ENCODE measurements around the gene ZNF445. TPM values are rescaled to one million over a fixed set of nuclear protein-coding genes. Genes with fewer than 3 reads are reported as not detected.
"Not testable (repeated sequence)": the region's sequence is repeated elsewhere in the genome, so short reads cannot be mapped to it uniquely, and the experiment has no call there.

Gene ZNF445
- total RNA-seq, 1 donor from 2014 or later = 13.4 TPM

DNA sequence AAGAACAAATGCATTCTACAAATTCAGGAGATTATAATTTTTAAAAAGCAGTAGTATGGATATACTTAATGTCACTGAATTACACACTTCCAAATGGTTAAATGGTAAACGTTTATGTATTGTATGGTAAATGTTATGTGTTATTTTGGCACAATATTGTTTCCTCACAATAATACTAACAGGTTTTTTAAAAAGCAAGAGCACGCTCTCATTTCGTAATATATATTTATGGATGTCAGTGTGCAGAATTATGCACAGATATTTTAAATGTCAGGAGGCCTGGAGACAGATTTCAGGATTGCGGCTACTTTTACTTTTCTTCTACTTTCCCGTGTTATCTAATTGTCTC, 533 bp downstream of the ZNF445 start:
- no peak for DNase-seq (ENCODE audit: low spot score)

DNA sequence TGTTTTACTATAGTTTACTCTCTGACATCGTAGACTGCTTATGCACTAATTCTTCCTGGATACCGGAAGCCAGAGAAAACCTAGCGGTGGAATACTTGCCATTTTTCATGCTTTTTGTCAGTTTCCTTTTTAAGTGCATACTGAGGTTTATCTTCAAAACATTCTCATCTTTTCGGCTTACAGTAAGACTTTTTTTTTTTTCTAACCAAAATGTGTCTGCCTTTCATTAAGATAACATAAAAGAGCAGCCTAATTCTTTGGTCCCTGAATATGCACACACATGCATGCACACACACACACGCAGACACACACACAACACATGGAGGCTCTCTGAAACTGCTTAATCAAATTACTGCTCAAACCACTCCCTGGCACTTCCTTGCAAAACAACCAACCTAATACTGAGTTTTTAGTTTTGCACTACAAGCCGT, 1.3 kb downstream of the ZNF445 start:
- DNase-seq (ENCODE audit: low spot score) = no peak

DNA sequence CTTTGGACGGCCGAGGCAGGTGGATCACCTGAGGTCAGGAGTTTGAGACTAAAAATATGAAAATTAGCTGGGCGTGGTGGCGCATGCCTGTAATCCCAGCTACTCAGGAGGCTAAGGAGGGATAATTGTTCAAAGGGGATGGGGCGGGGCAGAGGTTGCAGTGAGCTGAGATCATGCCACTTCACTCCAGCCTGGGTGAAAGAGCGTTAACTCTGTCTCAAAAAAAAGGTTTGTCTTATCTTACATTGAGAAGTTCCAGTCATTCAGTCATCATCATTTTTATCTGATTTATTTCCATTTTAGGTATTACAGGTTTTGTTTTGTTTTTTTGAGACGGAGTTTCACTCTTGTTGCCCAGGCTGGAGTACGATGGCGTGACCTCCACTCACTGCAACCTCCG, 2.6 kb downstream of the ZNF445 start:
- DNase-seq (ENCODE audit: low spot score) = not testable (repeated sequence)

GRCh38 chr3:44470430-44470829, 7.0 kb downstream of the ZNF445 start:
- DNase-seq (ENCODE audit: low spot score) = no peak

DNA sequence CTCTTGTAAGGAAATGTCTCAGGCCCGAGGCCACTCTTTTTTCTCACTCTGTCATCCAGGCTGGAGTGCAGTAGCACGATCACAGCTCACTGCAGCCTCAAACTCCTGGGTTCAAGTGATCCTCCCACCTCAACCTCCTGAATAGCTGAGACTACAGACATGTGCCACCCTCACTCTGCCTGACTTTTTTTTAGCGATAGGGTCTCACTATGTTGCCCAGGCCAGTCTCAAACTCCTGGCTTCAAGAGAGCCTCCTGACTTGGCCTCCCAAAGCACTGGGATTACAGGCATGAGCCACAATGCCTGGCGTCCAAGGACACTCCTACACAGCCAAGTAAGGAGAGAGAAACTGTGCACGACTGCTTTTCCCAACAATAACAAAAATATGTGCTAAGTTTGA, 7.6 kb downstream of the ZNF445 start:
- DNase-seq (ENCODE audit: low spot score) = no peak

DNA sequence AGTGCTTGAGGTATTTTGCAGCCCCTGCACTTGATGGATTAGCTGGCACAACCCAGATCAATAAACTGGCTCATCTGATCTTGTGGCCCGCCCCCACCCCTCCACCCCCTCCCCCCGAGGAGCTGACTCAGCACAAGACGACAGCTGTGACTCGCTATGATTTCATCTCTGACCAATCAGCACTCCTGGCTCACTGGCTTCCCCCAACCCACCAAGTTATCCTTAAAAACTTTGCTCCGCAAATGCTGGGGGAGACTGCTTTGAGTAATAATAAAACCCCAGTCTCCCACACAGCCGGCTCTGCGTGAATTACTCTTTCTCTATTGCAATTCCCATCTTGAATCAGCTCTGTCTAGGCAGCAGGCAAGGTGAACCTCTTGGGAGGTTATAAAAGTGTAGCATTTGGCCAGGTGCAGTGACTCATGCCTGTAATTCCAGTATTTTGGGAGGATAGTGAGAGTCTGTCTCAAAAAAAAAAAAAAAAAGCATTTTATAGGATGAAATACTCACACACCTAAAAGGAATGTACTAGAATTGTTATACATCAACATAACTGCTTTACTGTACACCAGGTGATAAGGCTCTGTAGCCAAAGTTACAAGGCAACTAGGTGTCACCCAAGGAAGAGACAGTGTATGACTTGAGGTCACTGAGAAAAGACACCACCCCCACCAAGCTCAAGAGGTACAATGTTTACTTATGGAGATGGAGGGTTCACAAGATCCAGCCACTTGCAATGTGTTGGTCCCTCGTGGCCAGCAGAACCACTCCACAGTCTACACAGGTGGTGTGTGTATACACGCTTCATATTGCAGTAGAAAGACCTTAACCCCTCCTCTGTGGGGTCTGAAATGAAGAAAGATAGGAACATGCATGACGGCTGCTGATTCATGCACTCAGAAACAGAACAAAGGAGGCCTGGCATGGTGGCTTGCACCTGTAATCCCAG, 8.6 kb downstream of the ZNF445 start:
- no peak for DNase-seq (ENCODE audit: low spot score)

DNA sequence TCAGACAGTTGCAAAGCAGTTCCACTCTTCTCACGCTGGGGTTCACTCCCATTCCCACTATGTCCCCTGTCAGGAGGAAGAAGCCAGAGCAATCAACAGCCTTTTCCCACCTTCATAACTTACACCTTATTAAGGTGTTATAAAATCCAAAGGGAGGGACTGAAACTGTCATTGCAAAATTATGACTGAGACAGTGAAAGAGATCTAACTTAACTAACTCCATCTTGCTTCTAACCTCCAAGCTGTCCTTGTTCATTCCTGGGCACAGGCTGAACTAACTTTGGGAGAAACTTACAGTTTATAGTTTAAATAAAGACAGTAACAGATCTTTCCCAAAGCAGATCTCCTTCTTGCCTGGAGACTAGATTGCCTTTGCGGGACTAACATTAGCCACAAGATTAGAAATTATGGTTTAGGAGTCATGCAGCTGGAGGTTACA, 9.4 kb downstream of the ZNF445 start:
- DNase-seq (ENCODE audit: low spot score) = not testable (repeated sequence)

DNA sequence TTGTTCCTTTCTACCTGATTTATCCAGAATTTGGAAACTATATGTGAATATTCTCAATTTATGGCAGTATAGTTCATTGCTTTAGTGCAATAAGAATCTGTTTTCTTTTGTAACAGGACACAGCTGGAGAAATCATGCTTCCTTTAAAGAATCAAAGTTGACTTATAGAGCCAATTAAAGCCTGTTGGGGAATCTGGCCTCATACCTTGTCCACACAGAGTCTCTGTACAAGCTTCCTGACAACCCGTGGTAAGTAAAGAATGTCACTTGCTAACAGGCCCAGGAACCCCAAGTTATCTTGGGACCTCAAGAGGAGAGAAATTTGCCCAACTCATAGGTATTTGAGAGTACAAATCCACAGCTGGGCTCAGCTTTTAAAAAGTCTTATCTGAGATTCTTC, 10.2 kb downstream of the ZNF445 start:
- no peak for DNase-seq (ENCODE audit: low spot score)

GRCh38 chr3:44464920-44465319, 12.6 kb downstream of the ZNF445 start:
- DNase-seq (ENCODE audit: low spot score) = not testable (repeated sequence)

DNA sequence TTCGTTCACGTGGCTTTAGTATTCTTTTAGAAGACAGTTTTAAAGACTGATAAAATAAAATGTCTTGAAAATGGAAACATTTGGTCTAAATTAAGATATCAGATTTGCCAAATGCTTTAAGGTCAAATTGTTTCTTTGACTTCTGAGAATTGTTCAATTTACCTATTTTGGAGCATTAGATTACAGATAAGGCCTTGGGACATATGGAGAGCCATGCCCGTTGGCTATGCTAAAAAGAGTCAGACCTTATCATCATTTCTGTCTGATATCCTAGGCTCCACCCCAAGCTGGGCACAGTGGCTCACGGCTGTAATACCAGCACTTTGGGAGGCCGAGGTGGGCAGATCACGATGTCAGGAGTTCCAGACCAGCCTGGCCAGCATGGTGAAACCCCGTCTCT, 13.0 kb downstream of the ZNF445 start:
- no peak for DNase-seq (ENCODE audit: low spot score)

DNA sequence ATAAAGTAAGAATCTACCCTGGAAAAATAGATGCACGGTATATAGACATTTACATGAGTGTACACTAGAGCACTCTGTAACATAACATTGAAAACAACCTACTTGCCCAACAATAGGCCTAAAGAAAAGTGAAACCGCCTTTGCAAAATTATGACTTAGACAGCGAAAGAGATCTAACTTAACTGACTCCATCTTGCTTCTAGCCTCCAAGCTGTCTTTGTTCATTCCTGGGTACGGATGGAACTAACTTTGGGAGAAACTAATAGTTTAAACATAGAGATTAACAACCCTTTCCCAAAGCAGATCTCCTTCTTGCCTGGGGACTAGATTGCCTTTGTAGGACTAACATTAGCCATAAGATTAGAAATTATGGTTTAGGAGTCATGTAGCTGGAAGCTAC, 17.4 kb downstream of the ZNF445 start:
- DNase-seq (ENCODE audit: low spot score) = not testable (repeated sequence)

DNA sequence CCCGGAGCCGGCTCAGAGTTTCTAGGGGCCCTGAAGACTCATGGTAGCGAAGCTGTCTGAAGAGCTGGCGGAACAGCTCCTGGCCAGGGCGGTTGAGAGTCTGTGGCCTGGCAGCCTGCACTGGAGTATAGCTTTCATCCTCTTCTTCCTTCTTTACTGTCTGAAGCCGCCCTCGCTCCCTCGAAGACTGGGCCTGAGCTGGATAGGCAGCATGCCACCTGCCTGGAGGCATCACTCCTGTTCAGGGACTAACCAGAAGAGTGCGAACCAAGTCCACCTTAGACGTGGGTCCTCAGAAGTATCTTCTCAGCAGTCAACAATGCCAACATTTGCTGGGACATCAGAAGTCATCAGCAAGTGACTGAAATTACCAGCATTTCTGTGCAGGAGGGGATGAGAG, 22.2 kb downstream of the ZNF445 start:
- DNase-seq (ENCODE audit: low spot score) = no peak

DNA sequence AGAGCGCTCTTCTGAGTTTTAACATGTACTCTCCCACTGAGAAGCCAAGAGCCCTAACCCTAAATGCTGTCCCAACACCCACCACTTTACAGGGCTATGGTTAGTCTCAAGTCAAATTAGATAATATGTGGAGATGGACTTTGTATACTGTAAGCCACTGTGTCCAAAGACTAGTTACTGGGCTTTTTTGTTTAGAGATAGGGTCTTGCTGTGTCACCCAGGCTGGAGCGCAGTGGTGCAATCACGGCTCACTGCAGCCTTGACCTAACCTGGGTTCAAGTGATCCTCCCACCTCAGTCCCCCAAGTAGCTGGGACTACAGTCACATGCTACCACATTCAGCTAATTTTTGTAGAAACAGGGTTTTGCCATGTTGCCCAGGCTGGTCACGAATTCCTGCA, 23.2 kb downstream of the ZNF445 start:
- no peak for DNase-seq (ENCODE audit: low spot score)

- DNase-seq (ENCODE audit: low spot score) = no peak
Measured at GRCh38 chr3:44451441-44451840, 26.0 kb downstream of the ZNF445 start.

- no peak for DNase-seq (ENCODE audit: low spot score)
Measured at GRCh38 chr3:44446929-44447328, 30.5 kb downstream of the ZNF445 start.

- DNase-seq (ENCODE audit: low spot score) = peak; percentile 77
Measured at GRCh38 chr3:44445786-44446185, 31.7 kb downstream of the ZNF445 start.

GRCh38 chr3:44444896-44445691, 32.4 kb downstream of the ZNF445 start:
- no peak for DNase-seq (ENCODE audit: low spot score)

DNA sequence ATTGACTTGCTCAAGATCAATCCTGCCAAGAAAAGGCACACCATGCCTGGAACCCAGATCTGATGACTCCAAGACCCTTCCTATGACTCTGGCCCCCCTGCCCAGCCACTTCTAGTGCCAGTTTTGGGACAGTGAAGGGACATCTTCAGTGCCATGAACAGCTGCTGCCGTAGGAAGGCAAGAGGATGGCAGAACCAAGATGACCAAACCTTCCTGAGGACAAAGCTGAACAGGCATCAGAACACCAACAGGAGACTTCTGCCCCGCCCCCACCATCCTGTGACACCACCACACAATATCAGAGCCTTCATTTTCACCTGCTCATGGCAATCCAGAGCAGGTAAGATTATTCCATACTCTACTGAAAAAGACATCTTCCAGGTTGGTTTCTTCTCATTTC, 33.0 kb downstream of the ZNF445 start:
- DNase-seq (ENCODE audit: low spot score) = no peak

GRCh38 chr3:44442596-44443309, 34.7 kb downstream of the ZNF445 start:
- peak; percentile 51 for DNase-seq (ENCODE audit: low spot score)

GRCh38 chr3:44439499-44440295, 37.8 kb downstream of the ZNF445 start:
- DNase-seq (ENCODE audit: low spot score) = peak; percentile 87

GRCh38 chr3:44437800-44438199, 39.7 kb downstream of the ZNF445 start:
- DNase-seq (ENCODE audit: low spot score) = no peak
